Stimulated activated CD4-positive, alpha-beta T cell treated with anti-CD3 and anti-CD28 coated beads, Interleukin-1b, Interleukin-23, amount 100 ng/mL, for 1 hour (primary cell): Measurements from ENCODE around the gene SINHCAF.
"Not testable (repeated sequence)": the region's sequence is repeated elsewhere in the genome, so short reads cannot be mapped to it uniquely, and the experiment has no call there.

Source experiments
- DNase-seq, 2 donors: peaks; one replicate each; pipeline ENCODE4 v3.0.0-alpha.2; 2020; ENCODE audit warnings: low read depth in 2 of 2

The SINHCAF gene

GRCh38 chr12:31325877-31326631 lies at the start of gene SINHCAF:
TSS of gene SINHCAF (minus strand) at chr12:31326150. CDS start at chr12:31298204, 27,946 bp downstream.
- peak; percentile 94 to 96 for DNase-seq

DNA sequence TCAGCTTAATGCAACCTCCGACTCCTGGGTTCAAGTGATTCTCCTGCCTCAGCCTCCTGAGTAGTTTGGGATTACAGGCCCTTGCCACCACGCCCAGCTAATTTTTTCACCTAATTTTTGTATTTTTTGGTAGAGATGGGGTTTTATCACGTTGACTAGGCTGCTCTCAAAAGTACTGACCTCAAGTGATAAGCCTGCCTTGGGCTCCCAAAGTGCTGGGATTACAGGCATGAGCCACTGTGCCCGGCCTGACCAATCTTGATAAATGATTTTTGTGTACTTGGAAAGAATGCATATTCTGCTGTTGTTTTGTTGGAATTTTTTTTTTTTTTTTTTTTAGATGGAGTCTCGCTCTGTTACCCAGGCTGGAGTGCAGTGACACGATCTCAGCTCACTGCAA lies 49.5 kb upstream of the SINHCAF start:
- not testable (repeated sequence) for DNase-seq

GRCh38 chr12:31371256-31371620 lies 45.3 kb upstream of the SINHCAF start:
- no peak for DNase-seq

- no peak for DNase-seq
These were observed 44.7 kb upstream of the SINHCAF start for GRCh38 chr12:31370531-31371255.

DNA sequence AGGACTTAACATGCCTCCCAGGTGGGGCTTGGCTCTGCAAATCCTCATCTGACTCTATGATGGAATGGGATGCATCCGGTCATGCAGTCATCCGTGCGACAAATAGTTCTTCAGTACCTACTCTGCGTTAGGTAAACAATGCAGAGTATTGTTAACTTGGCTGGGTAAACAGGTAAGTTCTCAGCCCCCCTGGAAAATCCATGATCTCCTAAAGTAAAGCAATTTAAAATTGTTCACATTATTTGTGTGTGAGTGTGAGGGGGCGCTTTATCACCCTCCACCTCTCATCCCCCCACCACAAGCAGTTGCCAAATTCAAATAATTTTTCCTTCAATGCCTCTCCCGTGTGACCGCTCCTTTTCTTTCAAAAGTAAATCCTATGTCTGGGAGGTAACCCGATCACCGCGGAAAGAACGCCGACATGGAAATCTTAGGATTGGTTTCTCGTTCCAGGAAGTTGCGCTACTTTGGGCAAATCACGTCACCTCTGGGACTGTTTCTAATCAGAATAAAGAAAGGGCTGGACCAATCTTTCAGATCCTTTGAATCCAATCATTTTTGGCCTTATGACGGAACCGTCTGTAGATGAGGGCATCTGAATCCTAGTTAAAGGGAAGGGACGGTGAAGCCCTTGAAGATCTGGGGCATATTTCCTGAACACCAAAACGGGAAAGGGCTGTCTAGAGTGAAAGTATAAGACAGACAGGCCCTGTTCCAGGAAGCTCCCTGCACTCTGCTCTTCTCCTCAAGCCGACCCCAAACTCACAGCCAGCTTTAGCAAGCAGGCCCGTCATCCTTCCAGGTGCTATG lies 44.0 kb upstream of the SINHCAF start:
- DNase-seq, result no peak

DNA sequence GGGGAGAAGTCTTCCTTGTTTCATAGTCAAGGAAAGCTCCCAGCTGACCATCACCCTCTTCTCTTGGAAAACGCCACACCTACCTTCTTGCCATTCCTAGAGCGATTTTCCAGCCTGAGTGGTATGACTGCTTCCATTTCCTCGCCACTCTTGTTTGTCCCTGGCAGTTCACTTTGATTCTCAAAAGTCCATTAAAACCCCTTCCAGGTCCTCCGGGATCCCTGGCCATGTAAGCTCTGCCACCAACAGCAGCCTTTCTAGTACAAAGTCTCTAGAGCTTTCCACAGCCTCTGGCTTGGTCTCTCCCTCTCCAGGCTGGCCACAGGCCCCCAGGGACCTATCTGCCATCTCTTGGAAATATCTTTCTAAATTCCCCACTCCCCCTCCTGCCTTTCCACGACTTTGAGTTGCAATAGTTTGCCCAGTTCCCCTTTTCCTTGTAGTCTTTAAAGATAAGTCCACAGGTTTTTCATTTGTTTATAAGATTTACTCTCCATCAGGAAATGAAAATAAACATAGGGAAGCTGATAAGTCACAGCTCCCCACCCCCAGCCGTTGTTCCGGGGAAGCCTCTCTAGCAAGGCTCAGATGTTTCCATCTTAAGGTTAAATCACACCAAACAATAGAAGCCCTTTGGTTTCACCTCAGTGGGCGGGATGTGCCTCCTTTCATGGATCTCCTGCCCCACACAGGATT lies 42.9 kb upstream of the SINHCAF start:
- no peak for DNase-seq

- DNase-seq, result no peak
These were observed 40.2 kb upstream of the SINHCAF start for GRCh38 chr12:31366104-31366621.

GRCh38 chr12:31363831-31364230 lies 37.9 kb upstream of the SINHCAF start:
- DNase-seq, result no peak

DNA sequence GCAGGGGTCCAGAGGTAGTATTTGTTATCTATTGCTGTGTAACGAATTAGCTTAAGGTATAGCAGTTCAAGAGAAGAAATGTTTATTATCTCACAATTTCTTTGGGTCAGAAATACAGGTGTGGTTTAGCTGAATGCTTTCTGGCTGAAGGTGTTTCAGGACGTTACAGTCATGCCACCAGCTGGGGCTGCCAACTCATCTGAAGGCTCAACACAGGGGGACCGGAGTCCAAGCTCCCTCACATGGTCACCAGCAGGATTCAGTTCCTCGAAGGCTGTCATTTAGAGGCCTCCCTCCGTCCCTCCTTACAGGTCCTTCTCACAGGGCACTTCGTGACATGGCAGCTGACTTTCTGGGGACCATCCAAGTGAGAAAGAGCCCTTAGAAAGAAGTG lies 37.5 kb upstream of the SINHCAF start:
- no peak for DNase-seq

DNA sequence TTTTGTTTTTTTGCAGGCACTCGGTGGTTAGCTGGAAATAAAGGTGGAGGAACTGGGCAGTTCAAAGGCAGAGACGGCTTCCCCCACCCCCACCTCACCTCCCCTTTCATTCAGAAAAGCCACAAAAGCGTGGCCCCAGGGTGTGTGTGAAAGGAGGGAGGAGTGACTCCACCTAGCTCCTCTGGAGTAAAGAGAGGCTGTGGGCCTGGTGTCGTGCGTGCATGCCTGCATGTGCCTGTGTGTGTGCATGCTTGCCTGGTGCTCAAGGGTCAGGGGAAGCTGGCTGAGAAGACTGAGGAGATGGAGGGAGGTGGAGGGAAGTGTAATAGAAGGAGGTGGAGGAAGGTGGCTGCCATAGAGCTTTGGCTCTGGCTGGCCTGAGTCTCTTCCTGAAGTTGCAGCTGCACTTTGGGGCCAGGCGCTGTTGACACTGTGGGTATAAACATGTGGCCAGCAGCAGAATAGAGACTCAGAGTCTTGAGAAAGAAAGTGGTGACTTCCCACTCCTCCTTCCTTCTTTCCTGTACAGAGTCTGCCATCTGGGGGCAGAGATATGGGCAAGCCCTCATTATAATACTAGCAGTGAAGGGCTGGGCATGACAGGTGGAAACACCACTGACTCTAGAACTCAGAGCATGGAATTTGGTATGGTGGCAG lies 36.9 kb upstream of the SINHCAF start:
- no peak for DNase-seq

GRCh38 chr12:31362115-31362758 lies 36.3 kb upstream of the SINHCAF start:
- no peak for DNase-seq

DNA sequence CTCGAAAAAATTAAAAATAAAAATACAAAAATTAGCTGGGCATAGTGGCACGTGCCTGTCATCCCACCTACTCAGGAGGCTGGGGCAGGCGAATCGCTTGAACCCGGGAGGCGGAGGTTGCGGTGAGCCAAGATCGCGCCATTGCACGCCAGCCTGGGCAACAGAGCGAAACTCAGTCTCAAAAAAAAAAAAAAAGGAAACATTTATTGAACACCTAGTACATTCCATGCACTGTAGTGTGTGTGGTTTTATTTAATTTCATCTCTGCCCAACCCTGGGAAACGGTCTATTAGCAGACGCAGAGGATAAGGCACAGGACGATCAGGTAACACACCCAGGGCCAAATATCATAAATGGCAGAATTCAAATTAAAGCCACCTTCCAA lies 35.8 kb upstream of the SINHCAF start:
- no peak for DNase-seq

DNA sequence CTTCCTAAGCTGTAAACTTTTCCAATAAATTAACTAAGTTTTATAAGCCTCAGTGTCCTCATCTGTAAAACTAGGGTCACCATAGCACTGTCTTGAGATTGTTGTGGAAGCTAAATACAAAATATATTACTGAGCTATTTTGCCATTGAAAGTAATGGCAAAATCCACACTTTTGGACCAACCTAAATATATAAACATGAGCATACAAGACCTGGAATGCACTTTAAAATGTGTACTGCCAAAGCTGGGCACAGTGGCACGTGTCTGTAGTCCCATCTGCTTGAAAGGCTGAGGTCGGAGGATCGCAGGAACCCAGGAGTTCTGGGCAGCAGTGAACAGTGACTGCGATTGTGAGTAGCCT lies 29.8 kb upstream of the SINHCAF start:
- DNase-seq, result no peak

DNA sequence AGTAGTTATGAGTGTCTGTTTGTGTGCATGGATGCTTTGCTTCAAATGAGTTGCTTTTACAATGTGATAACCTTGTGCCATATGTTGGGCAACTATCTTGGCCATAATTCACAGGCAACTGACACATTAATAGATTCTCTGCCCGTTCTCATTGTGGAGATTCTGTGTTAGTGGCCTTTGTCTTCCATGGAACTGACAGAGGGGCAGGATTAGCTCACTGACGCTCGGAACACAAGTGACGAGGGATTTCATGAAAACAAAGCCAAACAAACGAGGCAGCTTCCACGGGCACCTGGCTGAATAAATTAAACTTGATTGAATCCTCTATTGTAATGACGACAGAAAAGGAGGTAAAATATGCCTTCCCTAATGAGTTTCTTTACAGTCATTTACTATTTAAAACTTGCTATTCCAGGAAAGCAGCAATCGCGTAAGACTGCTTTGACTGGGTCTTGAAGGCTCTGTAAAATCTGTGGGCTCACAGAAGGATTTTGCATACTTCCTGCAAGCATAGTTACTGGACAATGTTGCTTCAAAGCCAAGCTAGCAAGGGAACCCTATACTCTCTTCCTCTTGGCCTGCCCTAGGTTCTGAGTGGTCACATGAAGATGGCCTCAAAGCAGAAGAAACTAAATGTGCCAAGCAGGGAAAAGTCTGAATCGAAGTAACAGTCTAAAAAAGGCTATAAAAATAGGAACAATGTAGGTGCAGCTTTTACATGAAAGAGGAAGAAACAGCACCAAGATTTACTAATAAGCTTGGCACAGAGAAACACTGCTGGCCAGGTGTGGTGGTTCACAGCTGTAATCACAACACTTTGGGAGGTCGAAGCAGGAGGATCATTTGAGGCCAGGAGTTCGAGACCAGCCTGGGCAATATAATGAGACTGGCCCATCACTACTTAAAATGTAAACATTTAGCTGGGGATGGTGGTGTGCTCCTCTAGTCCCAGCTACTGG lies 28.1 kb upstream of the SINHCAF start:
- DNase-seq, result no peak

DNA sequence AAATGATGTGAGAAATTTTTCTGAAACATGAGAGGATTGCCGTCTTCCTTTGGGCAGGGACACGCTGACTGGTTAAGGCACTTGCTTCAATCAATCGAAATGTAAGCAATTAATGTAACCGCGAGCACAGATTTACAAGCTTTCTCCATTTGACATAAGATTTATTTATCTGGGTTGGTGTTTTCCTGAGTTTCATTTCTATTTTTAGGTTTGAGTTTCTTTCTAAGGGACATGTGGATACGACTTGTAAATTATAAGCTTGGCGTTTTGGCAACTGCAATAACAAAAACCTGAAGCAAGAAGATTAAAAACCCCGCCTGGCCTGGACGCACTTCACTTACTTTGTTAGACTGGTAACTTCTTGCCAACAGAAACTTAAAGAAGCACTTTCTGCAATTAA lies 20.3 kb upstream of the SINHCAF start:
- no peak for DNase-seq

DNA sequence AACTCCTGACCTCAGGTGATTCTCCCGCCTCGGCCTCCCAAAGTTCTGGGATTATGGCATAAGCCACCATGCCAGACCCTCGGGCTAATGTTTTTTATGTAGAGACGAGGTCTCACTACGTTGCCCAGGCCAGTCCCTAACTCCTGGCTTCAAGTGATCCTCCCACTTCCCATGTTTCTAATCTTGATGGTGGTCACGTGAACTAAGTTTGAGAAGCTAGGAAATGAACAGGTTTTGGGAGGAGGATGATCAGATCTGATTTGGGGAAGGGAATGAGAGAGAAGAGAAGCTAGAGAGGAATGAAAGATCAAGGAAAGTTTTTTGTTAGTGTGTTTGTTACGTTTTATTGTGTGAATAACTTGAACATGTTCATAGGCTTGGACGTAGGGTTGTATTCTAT lies 17.2 kb upstream of the SINHCAF start:
- no peak for DNase-seq

DNA sequence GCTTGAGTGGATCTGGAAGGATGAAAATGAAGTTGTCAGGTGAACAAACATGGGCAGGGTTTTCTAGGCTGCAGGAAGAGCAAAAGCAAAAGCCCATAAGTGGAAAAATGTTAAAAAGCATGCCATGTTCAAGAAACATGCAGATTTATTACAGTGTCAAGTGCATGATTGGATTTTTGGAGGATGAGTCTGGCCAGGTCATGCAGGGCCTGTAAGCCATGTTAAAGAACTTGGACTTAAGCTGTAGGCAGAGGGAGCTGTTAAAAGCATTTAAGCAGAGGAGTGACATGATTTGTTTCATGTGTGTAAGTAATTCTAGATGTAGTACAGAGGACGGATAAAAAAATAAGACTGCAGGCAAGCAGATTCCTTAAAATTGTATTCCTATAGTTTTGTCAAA lies 16.3 kb upstream of the SINHCAF start:
- no peak for DNase-seq

DNA sequence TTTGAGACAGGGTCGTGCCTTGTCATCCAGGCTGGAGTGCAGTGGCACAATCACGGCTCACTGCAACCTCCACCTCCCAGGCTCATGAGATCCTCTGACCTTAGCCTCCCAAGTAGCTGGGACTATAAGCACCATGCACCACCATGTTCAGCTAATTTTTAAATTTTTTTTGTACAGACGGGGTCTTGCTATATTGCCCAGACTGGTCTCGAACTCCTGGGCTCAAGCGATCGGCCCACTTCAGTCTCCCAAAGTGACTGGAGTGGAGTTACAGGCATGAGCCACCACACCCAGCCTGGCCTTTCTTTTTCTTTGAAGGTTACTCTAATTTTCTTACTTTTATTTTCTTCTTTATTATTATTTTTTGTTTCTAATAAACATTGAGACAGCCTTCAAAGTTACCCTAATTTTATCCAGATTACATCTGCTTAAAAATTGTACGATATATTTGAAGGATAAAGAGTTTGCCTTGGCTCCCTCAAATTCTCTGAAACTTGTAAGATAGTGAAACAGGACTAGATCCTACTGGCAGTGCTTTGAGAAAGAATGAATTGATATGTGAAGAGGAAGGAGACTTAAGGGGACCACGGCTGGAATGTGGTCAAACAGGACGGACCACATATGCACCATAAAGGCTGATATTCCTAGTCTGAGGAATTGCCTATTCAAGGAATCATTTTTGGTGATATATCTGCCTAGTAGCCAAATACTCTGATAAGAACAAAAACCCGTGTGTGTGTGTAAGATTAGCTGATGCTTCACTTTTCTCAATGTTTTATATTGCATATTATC lies 14.1 kb upstream of the SINHCAF start:
- DNase-seq, result no peak

- DNase-seq, result no peak
These were observed 12.0 kb upstream of the SINHCAF start for GRCh38 chr12:31337952-31338351.
